PC-3 (cell line): ENCODE data around the gene SKA3. TPM values are rescaled to one million over a fixed set of nuclear protein-coding genes. Genes with fewer than 3 reads are reported as not detected.

Experiments
- ATAC-seq: fragments of 200-7000 bp; cut with Tn5 transposase; 2 replicates; pipeline ENCODE4 v1.9.1; 2020; ENCODE audit warnings: mild to moderate bottlenecking, moderate library complexity
- BruUV-seq: library from RNA; stranded (reverse); fragments of 400-500 nt; replicated peaks from 2 replicates; lab custom pipeline; 2021; lab: Mats Ljungman, UMichigan
- CTCF ChIA-PET: fragments of 300-600 bp; sonication (Branson Sonifier 250); formaldehyde crosslinking; loops from one replicate; lab custom pipeline; 2022; ENCODE audit warnings: antibody characterized with exemption; lab: Charles Lee
- POLR2A ChIA-PET: fragments of 300-600 bp; sonication (Branson Sonifier 250); formaldehyde crosslinking; loops from one replicate; lab custom pipeline; 2022; ENCODE audit warnings: antibody characterized with exemption; ENCODE audit not compliant: unreplicated experiment; lab: Charles Lee
- DNase-seq: peaks from one replicate; pipeline ENCODE4 v3.0.0-alpha.2; 2015
- H2AFZ ChIP-seq: fragments of 300-600 bp; sonication (generic); 2 replicates; pipeline ENCODE4 v1.6.0; 2016; ENCODE audit warnings: antibody characterized with exemption, low read length
- H3F3A ChIP-seq: fragments of 300-600 bp; sonication (generic); one replicate; pipeline ENCODE4 v1.6.0; 2017; ENCODE audit warnings: antibody characterized with exemption, low read length, control low read depth, mild to moderate bottlenecking; ENCODE audit not compliant: unreplicated experiment
- H3K27ac ChIP-seq: fragments of 300-600 bp; sonication (generic); 2 replicates; pipeline ENCODE4 v1.5.1; 2016; ENCODE audit warnings: mild to moderate bottlenecking, low read length
- H3K27me3 ChIP-seq: fragments of 300-600 bp; sonication (generic); 2 replicates; pipeline ENCODE4 v1.6.1; 2016; ENCODE audit warnings: low read length, mixed read lengths
- H3K36me3 ChIP-seq: fragments of 300-600 bp; sonication (generic); 2 replicates; pipeline ENCODE4 v1.6.1; 2016; ENCODE audit warnings: low read depth, mixed run types, low read length, mixed read lengths
- H3K4me1 ChIP-seq: fragments of 300-600 bp; sonication (generic); 2 replicates; pipeline ENCODE4 v1.5.1; 2016; ENCODE audit warnings: low read length; ENCODE audit not compliant: insufficient read depth
- H3K4me2 ChIP-seq: fragments of 300-600 bp; sonication (generic); 2 replicates; pipeline ENCODE4 v1.6.0; 2016; ENCODE audit warnings: low read length
- H3K4me3 ChIP-seq: fragments of 300-600 bp; sonication (generic); 2 replicates; pipeline ENCODE4 v1.5.1; 2016; ENCODE audit warnings: mild to moderate bottlenecking, low read length, mixed read lengths
- H3K79me2 ChIP-seq: fragments of 300-600 bp; sonication (generic); 2 replicates; pipeline ENCODE4 v1.6.1; 2017; ENCODE audit warnings: low read length, mixed read lengths
- H3K9ac ChIP-seq: fragments of 300-600 bp; sonication (generic); 2 replicates; pipeline ENCODE4 v1.6.0; 2016; ENCODE audit warnings: mild to moderate bottlenecking, low read length
- H3K9me2 ChIP-seq: fragments of 300-600 bp; sonication (generic); replicated peaks from 2 replicates; pipeline ENCODE4 v1.6.1; 2016; ENCODE audit warnings: mixed run types, low read length, mixed read lengths
- H3K9me3 ChIP-seq: fragments of 300-600 bp; sonication (generic); 2 replicates; pipeline ENCODE4 v1.6.1; 2016; ENCODE audit warnings: low read length, mixed read lengths
- H4K20me1 ChIP-seq: fragments of 300-600 bp; sonication (generic); 2 replicates; pipeline ENCODE4 v1.6.1; 2016; ENCODE audit warnings: low read length, mixed read lengths
- CTCF ChIP-seq: fragments of 300-600 bp; sonication (generic); conservative IDR thresholded peaks from 2 replicates; pipeline ENCODE4 v1.5.1; 2017; ENCODE audit warnings: antibody characterized with exemption, low read depth, mild to moderate bottlenecking, low read length
- EZH2 ChIP-seq: fragments of 300-600 bp; sonication (generic); IDR thresholded peaks from one replicate; pipeline ENCODE4 v1.6.1; 2017; ENCODE audit warnings: antibody characterized with exemption, mild to moderate bottlenecking, low read length; ENCODE audit not compliant: unreplicated experiment
- EZH2phosphoT487 ChIP-seq: fragments of 300-600 bp; sonication (generic); IDR thresholded peaks from 2 replicates; pipeline ENCODE4 v1.6.1; 2018; ENCODE audit warnings: mild to moderate bottlenecking, antibody characterized with exemption, low read length, borderline replicate concordance
- intact Hi-C: fragments of 100-400 bp; cut with micrococcal nuclease; formaldehyde crosslinking; loops from 2 replicates; pipeline ENCODE4 v1.9.0; 2023
- total RNA-seq: library from RNA; depleted of rRNA; stranded (reverse); fragments of >200 nt; gene quantifications from 2 replicates; pipeline ENCODE4 v1.2.3, GENCODE V29; 2014

Gene SKA3
- total RNA-seq, 1 experiment from 2014 or later = 32.4 TPM

GRCh38 chr13:21212138-21212775 lies 35.9 kb upstream of the SKA3 start:
- no peaks in the 10 kb centered on the region; the same call in 1 of the 2 replicates for H3K27me3 ChIP-seq
- H3K36me3 ChIP-seq = no peaks in the 10 kb centered on the region
- H4K20me1 ChIP-seq = no peaks in the 10 kb centered on the region
- intact Hi-C loops = no loop called here
- H3K9me3 ChIP-seq = no peaks in the 10 kb centered on the region
- H3K4me3 ChIP-seq = no peak overlapping the region
- no peaks in the 10 kb centered on the region for H3F3A ChIP-seq
- DNase-seq (no peak), ATAC-seq (no peak)
- H3K79me2 ChIP-seq = no peaks in the 10 kb centered on the region
- H3K4me1 ChIP-seq = no peaks in the 10 kb centered on the region
- H2AFZ ChIP-seq = no peak overlapping the region
- no peak overlapping the region for H3K27ac ChIP-seq
- TF ChIP-seq CTCF (no peak), EZH2 (no peak), EZH2phosphoT487 (no peak)
- no peak overlapping the region for H3K4me2 ChIP-seq
- ChIA-PET POLR2A (no interaction called here), CTCF (no interaction called here)
- BruUV-seq = no TSS peak
- no peaks in the 10 kb centered on the region for H3K9me2 ChIP-seq
- H3K9ac ChIP-seq = no peak overlapping the region

GRCh38 chr13:21208652-21209154 lies 32.4 kb upstream of the SKA3 start:
- no peaks in the 10 kb centered on the region for H3K9me3 ChIP-seq
- BruUV-seq = no TSS peak
- TF ChIP-seq EZH2 (no peak), EZH2phosphoT487 (no peak), CTCF (no peak)
- no peak overlapping the region for H3K4me2 ChIP-seq
- intact Hi-C loops = no loop called here
- DNase-seq (no peak), ATAC-seq (no peak)
- no peak overlapping the region for H3K9ac ChIP-seq
- no peaks in the 10 kb centered on the region for H4K20me1 ChIP-seq
- H3K9me2 ChIP-seq = no peaks in the 10 kb centered on the region
- POLR2A ChIA-PET = no interaction called here
- H3K27me3 ChIP-seq = no peaks in the 10 kb centered on the region; the same call in 1 of the 2 replicates
- no peak overlapping the region for H2AFZ ChIP-seq
- H3K4me1 ChIP-seq = no peaks in the 10 kb centered on the region
- no peak overlapping the region for H3K27ac ChIP-seq
- no peaks in the 10 kb centered on the region for H3F3A ChIP-seq
- H3K79me2 ChIP-seq = no peaks in the 10 kb centered on the region
- CTCF ChIA-PET = no interaction called here
- no peak overlapping the region for H3K4me3 ChIP-seq
- H3K36me3 ChIP-seq = no peaks in the 10 kb centered on the region
